GM23338 (cell line): Measurements from ENCODE around the gene DAGLB. TPM values are rescaled to one million over a fixed set of nuclear protein-coding genes. Genes with fewer than 3 reads are reported as not detected.

Experiments used
- ATAC-seq: fragments of 200-7000 bp; cut with Tn5 transposase; 3 replicates; pipeline ENCODE4 v1.9.1; 2020
- DNase-seq: peaks from one replicate; pipeline ENCODE4 v3.0.0-alpha.2; 2015; ENCODE audit warnings: low spot score
- H2AFZ ChIP-seq: fragments of 200-600 bp; sonication (generic); 2 replicates; pipeline ENCODE4 v1.8.0; 2016; ENCODE audit warnings: antibody characterized with exemption, mild to moderate bottlenecking, moderate library complexity
- H3F3A ChIP-seq: fragments of 200-600 bp; sonication (generic); replicated peaks from 2 replicates; pipeline ENCODE4 v1.8.0; 2017; ENCODE audit warnings: antibody characterized with exemption, mixed run types, low read depth
- H3K27ac ChIP-seq: fragments of 200-600 bp; sonication (generic); 2 replicates; pipeline ENCODE4 v1.6.1; 2016; ENCODE audit warnings: low read depth
- H3K27me3 ChIP-seq: fragments of 200-600 bp; sonication (generic); 2 replicates; pipeline ENCODE4 v1.8.0; 2016; ENCODE audit warnings: mild to moderate bottlenecking, mixed run types, moderate library complexity; ENCODE audit not compliant: insufficient read depth
- H3K36me3 ChIP-seq: fragments of 200-600 bp; sonication (generic); 2 replicates; pipeline ENCODE4 v1.8.0; 2016; ENCODE audit warnings: mild to moderate bottlenecking; ENCODE audit not compliant: insufficient read depth
- H3K4me1 ChIP-seq: fragments of 200-600 bp; sonication (generic); 2 replicates; pipeline ENCODE4 v1.8.0; 2016; ENCODE audit warnings: mild to moderate bottlenecking, moderate library complexity; ENCODE audit not compliant: insufficient read depth
- H3K4me2 ChIP-seq: fragments of 200-600 bp; sonication (generic); 2 replicates; pipeline ENCODE4 v1.7.1; 2017; ENCODE audit warnings: mixed run types
- H3K4me3 ChIP-seq: fragments of 200-600 bp; sonication (generic); 2 replicates; pipeline ENCODE4 v1.6.1; 2016; ENCODE audit warnings: mixed run types
- H3K79me2 ChIP-seq: fragments of 200-600 bp; sonication (generic); replicated peaks from 2 replicates; pipeline ENCODE4 v1.8.0; 2017; ENCODE audit warnings: mild to moderate bottlenecking; ENCODE audit not compliant: insufficient read depth
- H3K9me2 ChIP-seq: fragments of 200-600 bp; sonication (generic); 2 replicates; pipeline ENCODE4 v1.8.0; 2017; ENCODE audit not compliant: insufficient read depth
- H4K20me1 ChIP-seq: fragments of 200-600 bp; sonication (generic); replicated peaks from 2 replicates; pipeline ENCODE4 v1.8.0; 2017; ENCODE audit warnings: mild to moderate bottlenecking; ENCODE audit not compliant: insufficient read depth
- H3K27ac Mint-ChIP-seq: 2 replicates; pipeline ENCODE4 v1.8.0; 2020; ENCODE audit warnings: inconsistent platforms, mild to moderate bottlenecking, moderate library complexity, mixed read lengths
- H3K27me3 Mint-ChIP-seq: 3 replicates; pipeline ENCODE4 v1.8.0; 2022; ENCODE audit warnings: low read depth, mild to moderate bottlenecking, moderate library complexity, mixed read lengths, inconsistent platforms; ENCODE audit not compliant: insufficient read depth, poor library complexity
- H3K36me3 Mint-ChIP-seq: 3 replicates; pipeline ENCODE4 v1.8.0; 2021; ENCODE audit warnings: low read depth, mild to moderate bottlenecking, inconsistent platforms, moderate library complexity, mixed read lengths
- H3K4me1 Mint-ChIP-seq: 3 replicates; pipeline ENCODE4 v1.8.0; 2020; ENCODE audit warnings: mild to moderate bottlenecking, inconsistent platforms, mixed read lengths
- H3K4me3 Mint-ChIP-seq: 3 replicates; pipeline ENCODE4 v1.8.0; 2021; ENCODE audit warnings: moderate library complexity, mild to moderate bottlenecking, inconsistent platforms, mixed read lengths
- H3K9me3 Mint-ChIP-seq: 3 replicates; pipeline ENCODE4 v1.8.0; 2020; ENCODE audit warnings: moderate library complexity, mild to moderate bottlenecking, inconsistent platforms, mixed read lengths
- CREB1 ChIP-seq: fragments of 250-450 bp; sonication (Bioruptor Pico); IDR thresholded peaks from 2 replicates; pipeline ENCODE4 v1.5.0; 2020; ENCODE audit warnings: low read depth, mild to moderate bottlenecking, moderate library complexity
- ETS1 ChIP-seq: IDR thresholded peaks from 2 replicates; pipeline ENCODE4 v1.6.1; 2016; ENCODE audit warnings: antibody characterized with exemption
- EZH2 ChIP-seq: fragments of 200-600 bp; sonication (generic); IDR thresholded peaks from one replicate; pipeline ENCODE4 v1.8.0; 2017; ENCODE audit warnings: antibody characterized with exemption, mild to moderate bottlenecking, low read depth; ENCODE audit not compliant: unreplicated experiment
- POLR2AphosphoS5 ChIP-seq: IDR thresholded peaks from 2 replicates; pipeline ENCODE4 v1.6.1; 2016; ENCODE audit warnings: antibody characterized with exemption, low read depth
- STAT1 ChIP-seq: IDR thresholded peaks from one replicate; pipeline ENCODE4 v1.6.1; 2016; ENCODE audit warnings: antibody characterized with exemption; ENCODE audit not compliant: unreplicated experiment
- ZNF114 ChIP-seq: fragments of 250-450 bp; sonication (Bioruptor Pico); IDR thresholded peaks from 2 replicates; pipeline ENCODE4 v1.5.0; 2020; ENCODE audit warnings: mild to moderate bottlenecking, moderate library complexity
- ZNF331 ChIP-seq: fragments of 250-450 bp; sonication (Bioruptor Pico); IDR thresholded peaks from 2 replicates; pipeline ENCODE4 v1.5.0; 2020; ENCODE audit warnings: low read depth, mild to moderate bottlenecking, moderate library complexity
- polyA plus RNA-seq: library from polyadenylated mRNA; unstranded; fragments of >200 nt; fragmentation: Nextera tagmentation; extraction: Ambion mirVana; gene quantifications from 2 replicates; pipeline ENCODE4 v1.2.1, GENCODE V29; 2016
- total RNA-seq: library from RNA; depleted of rRNA; stranded (reverse); fragments of >200 nt; shearing (Covaris generic); gene quantifications from 2 replicates; pipeline ENCODE4 v1.2.3, GENCODE V29; 2014
- TF ChIP-seq, protein P1 (sequence below), 2 experiments: fragments of 200-600 bp in 1 of 2; sonication (generic) in 1 of 2; conservative IDR thresholded peaks; 2 replicates each; pipeline versions ENCODE4 v1.5.1 to v1.6.1; 2016 to 2017; ENCODE audit warnings: antibody characterized with exemption in 2 of 2, low read depth in 2 of 2, mild to moderate bottlenecking in 2 of 2, moderate library complexity in 1 of 2
- TF ChIP-seq, protein P2 (sequence below): IDR thresholded peaks from one replicate; pipeline ENCODE4 v1.6.1; 2018; ENCODE audit warnings: antibody characterized with exemption; ENCODE audit not compliant: unreplicated experiment

Gene DAGLB
- total and polyA plus RNA-seq, 2 experiments from 2014 or later = 13.8 to 26.0 TPM

DNA sequence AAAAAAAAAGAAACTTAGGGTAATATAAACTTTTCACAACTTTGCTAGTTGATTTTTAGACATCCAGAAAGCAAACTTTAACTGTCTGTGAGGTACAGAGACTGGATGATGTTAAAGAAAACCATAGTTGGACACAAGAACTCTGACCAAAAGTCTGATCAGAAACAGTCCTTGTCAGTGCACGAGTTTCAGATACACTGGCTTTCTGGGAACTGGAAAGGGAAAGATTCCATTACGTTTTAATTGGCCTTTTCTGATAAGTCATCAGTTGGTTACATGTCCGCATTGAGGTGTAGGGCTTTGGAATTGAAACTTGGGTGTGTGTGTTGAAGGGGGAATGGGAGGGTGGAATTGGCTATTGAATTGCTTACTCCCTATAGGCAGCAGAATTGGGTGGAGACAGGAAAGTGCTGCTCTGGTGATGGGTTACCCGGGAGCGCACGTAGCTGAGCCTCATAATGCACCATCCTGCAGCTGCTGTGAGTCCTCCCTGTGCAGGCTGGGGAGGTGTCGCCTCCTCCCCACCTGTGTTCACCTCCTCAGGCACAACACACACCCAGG, 59.9 kb downstream of the DAGLB start:
- H3K27ac ChIP-seq = no peak overlapping the region
- H3K4me1 ChIP-seq = peaks cover 34% of the 10 kb centered on the region
- DNase-seq (no peak), ATAC-seq (no peak)
- peaks cover 30% of the 10 kb centered on the region; the same call in 1 of the 2 replicates for H3K36me3 ChIP-seq
- no peak overlapping the region for H3K4me2 ChIP-seq
- TF ChIP-seq EZH2 (no peak), CREB1 (CRISPR knock-in tag) (no peak), STAT1 (no peak), ETS1 (no peak), ZNF331 (CRISPR knock-in tag) (no peak), POLR2AphosphoS5 (no peak)
- TF ChIP-seq, protein P1, sequence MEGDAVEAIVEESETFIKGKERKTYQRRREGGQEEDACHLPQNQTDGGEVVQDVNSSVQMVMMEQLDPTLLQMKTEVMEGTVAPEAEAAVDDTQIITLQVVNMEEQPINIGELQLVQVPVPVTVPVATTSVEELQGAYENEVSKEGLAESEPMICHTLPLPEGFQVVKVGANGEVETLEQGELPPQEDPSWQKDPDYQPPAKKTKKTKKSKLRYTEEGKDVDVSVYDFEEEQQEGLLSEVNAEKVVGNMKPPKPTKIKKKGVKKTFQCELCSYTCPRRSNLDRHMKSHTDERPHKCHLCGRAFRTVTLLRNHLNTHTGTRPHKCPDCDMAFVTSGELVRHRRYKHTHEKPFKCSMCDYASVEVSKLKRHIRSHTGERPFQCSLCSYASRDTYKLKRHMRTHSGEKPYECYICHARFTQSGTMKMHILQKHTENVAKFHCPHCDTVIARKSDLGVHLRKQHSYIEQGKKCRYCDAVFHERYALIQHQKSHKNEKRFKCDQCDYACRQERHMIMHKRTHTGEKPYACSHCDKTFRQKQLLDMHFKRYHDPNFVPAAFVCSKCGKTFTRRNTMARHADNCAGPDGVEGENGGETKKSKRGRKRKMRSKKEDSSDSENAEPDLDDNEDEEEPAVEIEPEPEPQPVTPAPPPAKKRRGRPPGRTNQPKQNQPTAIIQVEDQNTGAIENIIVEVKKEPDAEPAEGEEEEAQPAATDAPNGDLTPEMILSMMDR (conservative IDR thresholded peaks at IDR 0.05; ENCODE audit: low read depth in 2 of 2) = no peak
- TF ChIP-seq, protein P2, sequence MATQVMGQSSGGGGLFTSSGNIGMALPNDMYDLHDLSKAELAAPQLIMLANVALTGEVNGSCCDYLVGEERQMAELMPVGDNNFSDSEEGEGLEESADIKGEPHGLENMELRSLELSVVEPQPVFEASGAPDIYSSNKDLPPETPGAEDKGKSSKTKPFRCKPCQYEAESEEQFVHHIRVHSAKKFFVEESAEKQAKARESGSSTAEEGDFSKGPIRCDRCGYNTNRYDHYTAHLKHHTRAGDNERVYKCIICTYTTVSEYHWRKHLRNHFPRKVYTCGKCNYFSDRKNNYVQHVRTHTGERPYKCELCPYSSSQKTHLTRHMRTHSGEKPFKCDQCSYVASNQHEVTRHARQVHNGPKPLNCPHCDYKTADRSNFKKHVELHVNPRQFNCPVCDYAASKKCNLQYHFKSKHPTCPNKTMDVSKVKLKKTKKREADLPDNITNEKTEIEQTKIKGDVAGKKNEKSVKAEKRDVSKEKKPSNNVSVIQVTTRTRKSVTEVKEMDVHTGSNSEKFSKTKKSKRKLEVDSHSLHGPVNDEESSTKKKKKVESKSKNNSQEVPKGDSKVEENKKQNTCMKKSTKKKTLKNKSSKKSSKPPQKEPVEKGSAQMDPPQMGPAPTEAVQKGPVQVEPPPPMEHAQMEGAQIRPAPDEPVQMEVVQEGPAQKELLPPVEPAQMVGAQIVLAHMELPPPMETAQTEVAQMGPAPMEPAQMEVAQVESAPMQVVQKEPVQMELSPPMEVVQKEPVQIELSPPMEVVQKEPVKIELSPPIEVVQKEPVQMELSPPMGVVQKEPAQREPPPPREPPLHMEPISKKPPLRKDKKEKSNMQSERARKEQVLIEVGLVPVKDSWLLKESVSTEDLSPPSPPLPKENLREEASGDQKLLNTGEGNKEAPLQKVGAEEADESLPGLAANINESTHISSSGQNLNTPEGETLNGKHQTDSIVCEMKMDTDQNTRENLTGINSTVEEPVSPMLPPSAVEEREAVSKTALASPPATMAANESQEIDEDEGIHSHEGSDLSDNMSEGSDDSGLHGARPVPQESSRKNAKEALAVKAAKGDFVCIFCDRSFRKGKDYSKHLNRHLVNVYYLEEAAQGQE = no peak
- H3K9me2 ChIP-seq = no peaks in the 10 kb centered on the region; the same call in 1 of the 2 replicates
- peaks cover 6% of the 10 kb centered on the region for H3K27me3 Mint-ChIP-seq
- H3K79me2 ChIP-seq = peaks cover 100% of the 10 kb centered on the region
- peaks cover 54% of the 10 kb centered on the region for H3K36me3 Mint-ChIP-seq
- peaks cover 10% of the 10 kb centered on the region for H3F3A ChIP-seq
- H3K4me3 ChIP-seq = no peak overlapping the region
- H2AFZ ChIP-seq = no peak overlapping the region
- peaks cover 27% of the 10 kb centered on the region for H3K4me1 Mint-ChIP-seq
- H4K20me1 ChIP-seq = peaks cover 76% of the 10 kb centered on the region
- H3K27me3 ChIP-seq = no peaks in the 10 kb centered on the region
- H3K4me3 Mint-ChIP-seq = no peak overlapping the region
- no peak overlapping the region for H3K27ac Mint-ChIP-seq
- H3K9me3 Mint-ChIP-seq = no peaks in the 10 kb centered on the region

DNA sequence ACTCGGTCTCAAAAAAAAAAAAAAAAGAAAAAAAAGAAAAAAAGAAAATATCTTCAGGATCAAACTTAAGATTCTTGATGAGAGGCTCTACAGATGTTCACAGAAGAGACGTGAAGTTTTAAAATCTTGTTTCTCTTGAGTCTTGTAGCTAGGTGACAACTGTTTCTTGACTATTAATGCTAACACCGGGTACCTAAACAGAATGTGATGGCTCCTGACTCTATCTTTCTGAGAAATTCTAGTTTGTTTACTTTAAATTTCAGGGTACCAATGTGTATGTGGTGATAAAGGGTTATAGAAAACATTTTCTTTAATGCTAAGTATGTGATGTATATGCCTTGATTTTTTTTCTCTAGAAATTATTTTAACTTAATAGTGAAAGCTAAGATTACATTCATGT, 61.0 kb downstream of the DAGLB start:
- Mint-ChIP-seq H3K27me3 (peaks cover 5% of the 10 kb centered on the region), H3K4me3 (no peak overlapping the region), H3K4me1 (peaks cover 35% of the 10 kb centered on the region), H3K27ac (no peak overlapping the region), H3K9me3 (no peaks in the 10 kb centered on the region), H3K36me3 (peaks cover 48% of the 10 kb centered on the region)
- Histone ChIP-seq H3F3A (peaks cover 10% of the 10 kb centered on the region), H3K79me2 (peaks cover 100% of the 10 kb centered on the region), H4K20me1 (peaks cover 76% of the 10 kb centered on the region), H3K36me3 (peaks cover 27% of the 10 kb centered on the region; the same call in 1 of the 2 replicates), H2AFZ (no peak overlapping the region), H3K27ac (0 out of 2 replicates have a peak overlapping the region, but pooled peaks have one; percentile 36), H3K4me3 (no peak overlapping the region), H3K27me3 (no peaks in the 10 kb centered on the region), H3K9me2 (no peaks in the 10 kb centered on the region; the same call in 1 of the 2 replicates), H3K4me2 (no peak overlapping the region), H3K4me1 (peaks cover 45% of the 10 kb centered on the region)
- TF ChIP-seq ZNF114 = no peak
- ATAC-seq (no peak), DNase-seq (no peak)
